Suprapubic skin (tissue), 4 donors: ENCODE measurements around the gene MEIOC. TPM values are rescaled to one million over a fixed set of nuclear protein-coding genes. Genes with fewer than 3 reads are reported as not detected.
"Not testable (repeated sequence)": the region's sequence is repeated elsewhere in the genome, so short reads cannot be mapped to it uniquely, and the experiment has no call there.

ENCODE experiments used
- DNase-seq, 2 donors: peaks; one replicate each; pipeline ENCODE4 v3.0.0-alpha.2; 2019; ENCODE audit warnings: low spot score in 2 of 2
- H3K27ac ChIP-seq: fragments of 200-600 bp; sonication (generic); one replicate; pipeline ENCODE4 v1.5.1; 2019
- H3K27me3 ChIP-seq: fragments of 200-600 bp; sonication (generic); one replicate; pipeline ENCODE4 v1.5.1; 2019
- H3K36me3 ChIP-seq: fragments of 200-600 bp; sonication (generic); one replicate; pipeline ENCODE4 v1.5.1; 2019
- H3K4me1 ChIP-seq: fragments of 200-600 bp; sonication (generic); one replicate; pipeline ENCODE4 v1.5.1; 2019
- H3K4me3 ChIP-seq: fragments of 200-600 bp; sonication (generic); one replicate; pipeline ENCODE4 v1.5.1; 2019; ENCODE audit warnings: mild to moderate bottlenecking
- H3K9me3 ChIP-seq: fragments of 200-600 bp; sonication (generic); one replicate; pipeline ENCODE4 v1.5.1; 2019
- CTCF ChIP-seq, 2 donors: fragments of 200-600 bp in 1 of 2; fragments of 450-650 bp in 1 of 2; sonication (generic) in 1 of 2; IDR thresholded peaks; one replicate each; pipeline ENCODE4 v1.5.1; 2016 to 2019; ENCODE audit warnings: antibody characterized with exemption in 2 of 2, mild to moderate bottlenecking in 1 of 2, moderate library complexity in 1 of 2
- EP300 ChIP-seq: sonication (generic); formaldehyde crosslinking; IDR thresholded peaks from one replicate; pipeline ENCODE4 v1.6.1; 2017; ENCODE audit warnings: antibody characterized with exemption
- POLR2A ChIP-seq, 2 donors: fragments of 450-650 bp; IDR thresholded peaks; one replicate each; pipeline ENCODE4 v1.6.1; 2017; ENCODE audit warnings: antibody characterized with exemption in 2 of 2, mild to moderate bottlenecking in 2 of 2, moderate library complexity in 2 of 2
- POLR2AphosphoS5 ChIP-seq, 3 donors: sonication (generic); formaldehyde crosslinking; IDR thresholded peaks; one replicate each; pipeline ENCODE4 v1.6.1; 2017; ENCODE audit warnings: antibody characterized with exemption in 3 of 3
- WGBS: methylation state at CpG from one replicate; pipeline ENCODE4 v1.1.5; 2018; 5-methylcytosine and 5-hydroxymethylcytosine counted together
- total RNA-seq, 4 donors: library from RNA; depleted of rRNA; stranded (reverse); fragments of >200 nt; gene quantifications; one replicate each; pipeline ENCODE4 v1.1.0, GENCODE V29; 2016

MEIOC gene
- total RNA-seq, 4 donors from 2014 or later = not detected

- Histone ChIP-seq H3K4me1 (peaks cover 34% of the 10 kb centered on the region), H3K9me3 (no peaks in the 10 kb centered on the region), H3K4me3 (peak overlapping the region; percentile 85), H3K27ac (peak overlapping the region; percentile 86), H3K36me3 (peaks cover 14% of the 10 kb centered on the region), H3K27me3 (no peaks in the 10 kb centered on the region)
- TF ChIP-seq POLR2AphosphoS5 (IDR thresholded peaks at IDR 0.05) (no peak), CTCF (IDR thresholded peaks at IDR 0.05) (no peak), EP300 (no peak), POLR2A (IDR thresholded peaks at IDR 0.05) (no peak)
- 4% methylated on average over 10 of the region's 13 CpGs for WGBS
- no peak for DNase-seq
Observed at GRCh38 chr17:44688675-44689476, 32.6 kb downstream of the MEIOC start.

- no peaks in the 10 kb centered on the region for H3K9me3 ChIP-seq
- peaks cover 7% of the 10 kb centered on the region for H3K36me3 ChIP-seq
- peak within 1 kb of the TSS; percentile 85 for H3K4me3 ChIP-seq
- H3K4me1 ChIP-seq = peaks cover 34% of the 10 kb centered on the region
- H3K27me3 ChIP-seq = no peaks in the 10 kb centered on the region
- TF ChIP-seq POLR2AphosphoS5 (IDR thresholded peaks at IDR 0.05) (no peak), POLR2A (IDR thresholded peaks at IDR 0.05) (peak in 1 of 2 donors; percentile 20), CTCF (IDR thresholded peaks at IDR 0.05) (no peak), EP300 (no peak)
- 0% methylated on average over 23 of the region's 51 CpGs for WGBS
- DNase-seq = peak; percentile 91 to 93
- H3K27ac ChIP-seq = peak within 1 kb of the TSS; percentile 86
Observed at GRCh38 chr17:44689477-44690217, 33.4 kb downstream of the MEIOC start, which contains the start of gene CCDC43. TSS of gene CCDC43 (minus strand) at chr17:44689776. CDS start at chr17:44689753, 23 bp downstream.

GRCh38 chr17:44690746-44691306 lies 34.6 kb downstream of the MEIOC start:
- 72% methylated on average over 21 of the region's 21 CpGs for WGBS
- H3K27ac ChIP-seq = peak overlapping the region; percentile 86
- not testable (repeated sequence) for H3K9me3 ChIP-seq, H3K36me3 ChIP-seq, DNase-seq, H3K27me3 ChIP-seq
- H3K4me1 ChIP-seq = peaks cover 31% of the 10 kb centered on the region
- peak overlapping the region; percentile 85 for H3K4me3 ChIP-seq
- TF ChIP-seq CTCF (IDR thresholded peaks at IDR 0.05) = peak in 1 of 2 donors; percentile 27

- Histone ChIP-seq H3K27me3 (no peaks in the 10 kb centered on the region), H3K4me1 (peaks cover 23% of the 10 kb centered on the region), H3K36me3 (no peaks in the 10 kb centered on the region), H3K9me3 (no peaks in the 10 kb centered on the region), H3K4me3 (no peak overlapping the region), H3K27ac (no peak overlapping the region)
- TF ChIP-seq POLR2AphosphoS5 (IDR thresholded peaks at IDR 0.05) (no peak), POLR2A (IDR thresholded peaks at IDR 0.05) (no peak), EP300 (no peak), CTCF (IDR thresholded peaks at IDR 0.05) (no peak)
- WGBS = 64% methylated on average over 11 of the region's 11 CpGs
- DNase-seq = no peak
Observed at GRCh38 chr17:44693609-44694008, 37.3 kb downstream of the MEIOC start.

GRCh38 chr17:44700288-44700687 lies 44.0 kb downstream of the MEIOC start:
- H3K27ac ChIP-seq, H3K27me3 ChIP-seq, H3K9me3 ChIP-seq, H3K36me3 ChIP-seq, DNase-seq, H3K4me1 ChIP-seq, H3K4me3 ChIP-seq: not testable (repeated sequence)
- 95% methylated on average over 10 of the region's 10 CpGs for WGBS
